DOHH2 (cell line): ENCODE data around the gene CDK15.

ENCODE experiments used
- H3F3A ChIP-seq: fragments of 200-600 bp; sonication (generic), shearing (Covaris generic); 2 replicates; pipeline ENCODE4 v1.6.0; 2016; ENCODE audit warnings: antibody characterized with exemption, mild to moderate bottlenecking; ENCODE audit not compliant: control insufficient read depth, insufficient read depth
- H3K27ac ChIP-seq: fragments of 200-600 bp; sonication (generic); 2 replicates; pipeline ENCODE4 v1.5.1; 2014; ENCODE audit warnings: low read depth, mild to moderate bottlenecking, low read length, moderate library complexity
- H3K27me3 ChIP-seq: fragments of 200-600 bp; sonication (generic); 2 replicates; pipeline ENCODE4 v1.6.1; 2014; ENCODE audit warnings: mild to moderate bottlenecking, low read length, mixed read lengths; ENCODE audit not compliant: control insufficient read depth
- H3K36me3 ChIP-seq: fragments of 200-600 bp; sonication (generic); 2 replicates; pipeline ENCODE4 v1.6.1; 2014; ENCODE audit warnings: mild to moderate bottlenecking, low read length, moderate library complexity, mixed read lengths; ENCODE audit not compliant: control insufficient read depth
- H3K4me1 ChIP-seq: fragments of 200-600 bp; sonication (generic); 2 replicates; pipeline ENCODE4 v1.6.1; 2014; ENCODE audit warnings: mild to moderate bottlenecking, low read length, mixed read lengths; ENCODE audit not compliant: control insufficient read depth
- H3K4me2 ChIP-seq: fragments of 200-600 bp; sonication (generic); 2 replicates; pipeline ENCODE4 v1.6.0; 2014; ENCODE audit warnings: mild to moderate bottlenecking, low read length, moderate library complexity
- H3K4me3 ChIP-seq: fragments of 200-600 bp; sonication (generic); 2 replicates; pipeline ENCODE4 v1.5.1; 2014; ENCODE audit warnings: mild to moderate bottlenecking, low read length, mixed read lengths
- H3K79me2 ChIP-seq: fragments of 200-600 bp; sonication (generic); 2 replicates; pipeline ENCODE4 v1.6.1; 2014; ENCODE audit warnings: mild to moderate bottlenecking, low read length, mixed read lengths; ENCODE audit not compliant: control insufficient read depth
- H3K9me2 ChIP-seq: fragments of 200-600 bp; sonication (generic); replicated peaks from 2 replicates; pipeline ENCODE4 v1.6.1; 2014; ENCODE audit warnings: mild to moderate bottlenecking, low read length, mixed read lengths; ENCODE audit not compliant: control insufficient read depth
- H3K9me3 ChIP-seq: fragments of 200-600 bp; sonication (generic); 2 replicates; pipeline ENCODE4 v1.6.1; 2014; ENCODE audit warnings: antibody characterized with exemption, low read length, mixed read lengths; ENCODE audit not compliant: control insufficient read depth, insufficient read depth
- H4K20me1 ChIP-seq: fragments of 200-600 bp; sonication (generic); 2 replicates; pipeline ENCODE4 v1.6.0; 2014; ENCODE audit warnings: low read depth, mild to moderate bottlenecking, antibody characterized with exemption, low read length, moderate library complexity; ENCODE audit not compliant: control insufficient read depth, insufficient read depth
- EZH2phosphoT487 ChIP-seq: fragments of 200-600 bp; sonication (generic); IDR thresholded peaks from 2 replicates; pipeline ENCODE4 v1.6.1; 2017; ENCODE audit warnings: borderline replicate concordance, mild to moderate bottlenecking, antibody characterized with exemption, low read length, moderate library complexity, mixed read lengths
- TF ChIP-seq, protein P1 (sequence below): fragments of 200-600 bp; sonication (generic); IDR thresholded peaks from one replicate; pipeline ENCODE4 v1.5.1; 2014; ENCODE audit warnings: antibody characterized with exemption, mild to moderate bottlenecking, low read depth, low read length; ENCODE audit not compliant: poor library complexity, severe bottlenecking

The CDK15 gene

DNA sequence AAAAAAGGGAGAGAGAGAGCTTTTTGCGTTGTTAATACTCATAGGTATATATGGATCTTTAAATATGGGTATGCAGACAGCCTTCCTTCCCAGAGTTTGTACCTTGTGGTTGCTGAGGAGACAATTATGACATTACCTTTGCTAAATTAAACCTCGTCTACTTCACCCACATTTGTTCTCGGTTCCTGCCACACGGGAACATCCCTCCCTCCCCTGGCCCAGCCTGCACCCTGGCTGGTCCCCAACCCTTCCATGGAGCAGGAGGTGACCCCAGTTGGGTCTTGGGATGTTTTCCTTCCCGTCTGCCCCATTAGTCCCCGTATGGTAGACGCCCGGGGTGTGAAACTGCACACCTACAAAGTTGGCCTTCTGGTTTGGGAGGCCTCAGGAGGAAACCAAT, 122.0 kb downstream of the CDK15 start:
- no peak for TF ChIP-seq EZH2phosphoT487
- TF ChIP-seq, protein P1, sequence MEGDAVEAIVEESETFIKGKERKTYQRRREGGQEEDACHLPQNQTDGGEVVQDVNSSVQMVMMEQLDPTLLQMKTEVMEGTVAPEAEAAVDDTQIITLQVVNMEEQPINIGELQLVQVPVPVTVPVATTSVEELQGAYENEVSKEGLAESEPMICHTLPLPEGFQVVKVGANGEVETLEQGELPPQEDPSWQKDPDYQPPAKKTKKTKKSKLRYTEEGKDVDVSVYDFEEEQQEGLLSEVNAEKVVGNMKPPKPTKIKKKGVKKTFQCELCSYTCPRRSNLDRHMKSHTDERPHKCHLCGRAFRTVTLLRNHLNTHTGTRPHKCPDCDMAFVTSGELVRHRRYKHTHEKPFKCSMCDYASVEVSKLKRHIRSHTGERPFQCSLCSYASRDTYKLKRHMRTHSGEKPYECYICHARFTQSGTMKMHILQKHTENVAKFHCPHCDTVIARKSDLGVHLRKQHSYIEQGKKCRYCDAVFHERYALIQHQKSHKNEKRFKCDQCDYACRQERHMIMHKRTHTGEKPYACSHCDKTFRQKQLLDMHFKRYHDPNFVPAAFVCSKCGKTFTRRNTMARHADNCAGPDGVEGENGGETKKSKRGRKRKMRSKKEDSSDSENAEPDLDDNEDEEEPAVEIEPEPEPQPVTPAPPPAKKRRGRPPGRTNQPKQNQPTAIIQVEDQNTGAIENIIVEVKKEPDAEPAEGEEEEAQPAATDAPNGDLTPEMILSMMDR: no peak
- Histone ChIP-seq H3F3A (no peaks in the 10 kb centered on the region), H3K27ac (no peak overlapping the region)

DNA sequence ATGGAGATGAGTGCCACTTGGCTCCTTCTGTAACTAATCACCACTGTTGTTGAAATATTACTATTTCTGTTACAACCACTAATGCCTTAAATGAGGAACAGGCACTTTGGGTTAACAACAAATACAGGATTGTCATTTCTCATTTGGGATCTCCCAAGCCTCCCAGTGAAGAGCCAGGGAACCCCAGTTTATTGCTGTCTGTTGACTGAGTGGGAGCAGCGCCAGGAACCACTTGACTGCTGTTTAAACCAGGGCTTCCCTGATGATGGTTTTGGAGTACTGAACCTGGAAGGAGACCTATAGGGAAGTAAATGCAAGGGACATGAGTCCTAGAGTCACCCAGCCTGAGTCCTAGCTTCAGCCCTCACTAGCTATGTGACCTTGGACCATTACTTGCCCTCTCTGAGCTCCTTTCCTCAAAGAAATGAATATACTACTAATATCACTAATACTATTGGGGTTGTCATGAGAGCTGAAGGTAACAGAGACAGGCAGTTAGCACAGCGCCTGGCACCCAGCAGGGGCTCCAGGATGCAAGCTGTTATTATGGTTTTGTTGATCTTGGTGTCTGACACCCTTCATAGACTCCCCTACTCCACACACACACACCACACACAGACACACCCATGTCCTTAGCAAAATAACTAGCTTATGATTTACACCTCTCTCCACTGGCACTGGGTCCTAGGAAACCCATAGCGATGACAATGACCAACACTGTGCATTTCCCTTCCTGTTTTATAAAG, 123.1 kb downstream of the CDK15 start:
- no peak overlapping the region for H3K4me2 ChIP-seq
- H3K4me1 ChIP-seq: no peaks in the 10 kb centered on the region
- H3K9me3 ChIP-seq: no peaks in the 10 kb centered on the region
- no peaks in the 10 kb centered on the region for H3K36me3 ChIP-seq
- no peak for TF ChIP-seq EZH2phosphoT487
- TF ChIP-seq, protein P1: no peak
- H3K9me2 ChIP-seq: no peaks in the 10 kb centered on the region
- no peak overlapping the region for H3K27ac ChIP-seq
- H3K27me3 ChIP-seq: no peaks in the 10 kb centered on the region
- H3K79me2 ChIP-seq: no peaks in the 10 kb centered on the region
- H3F3A ChIP-seq: no peaks in the 10 kb centered on the region
- H4K20me1 ChIP-seq: no peaks in the 10 kb centered on the region
- no peak overlapping the region for H3K4me3 ChIP-seq

More for the DNA sequence above, 122.0 kb downstream of the CDK15 start:
- Histone ChIP-seq H3K36me3 (no peaks in the 10 kb centered on the region), H3K79me2 (no peaks in the 10 kb centered on the region), H3K4me3 (no peak overlapping the region), H3K9me3 (no peaks in the 10 kb centered on the region), H3K27me3 (no peaks in the 10 kb centered on the region), H3K9me2 (no peaks in the 10 kb centered on the region), H3K4me1 (no peaks in the 10 kb centered on the region), H4K20me1 (no peaks in the 10 kb centered on the region), H3K4me2 (no peak overlapping the region)

DNA sequence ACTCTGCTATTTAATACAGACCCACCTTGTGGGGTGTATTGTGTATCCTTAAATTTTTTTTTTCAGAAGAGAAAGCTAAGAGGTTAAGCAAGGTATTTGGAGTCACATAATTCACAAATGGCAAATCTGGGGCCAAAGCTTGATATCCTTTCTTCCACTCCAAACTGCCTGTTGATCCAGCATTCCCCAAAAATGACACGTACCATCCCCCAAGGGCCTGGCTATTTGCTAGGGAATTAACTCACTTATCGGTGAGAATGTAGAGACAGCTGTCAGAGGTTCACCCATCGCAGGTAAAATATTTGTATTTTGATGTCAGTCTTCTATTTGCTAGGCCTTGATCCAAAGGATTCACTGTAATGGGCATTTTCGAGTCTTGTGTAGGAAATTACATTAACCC, 123.7 kb downstream of the CDK15 start:
- H3F3A ChIP-seq: no peaks in the 10 kb centered on the region
- no peaks in the 10 kb centered on the region for H3K9me2 ChIP-seq
- no peak overlapping the region for H3K4me2 ChIP-seq
- H3K27me3 ChIP-seq: no peaks in the 10 kb centered on the region
- H3K27ac ChIP-seq: no peak overlapping the region
- H3K36me3 ChIP-seq: no peaks in the 10 kb centered on the region
- H4K20me1 ChIP-seq: no peaks in the 10 kb centered on the region
- H3K4me1 ChIP-seq: no peaks in the 10 kb centered on the region
- H3K4me3 ChIP-seq: no peak overlapping the region
- no peaks in the 10 kb centered on the region for H3K9me3 ChIP-seq
- H3K79me2 ChIP-seq: no peaks in the 10 kb centered on the region
- no peak for TF ChIP-seq EZH2phosphoT487
- TF ChIP-seq, protein P1: no peak
